ENCODE results near the gene LRP3.
"Not testable (repeated sequence)": the region's sequence is repeated elsewhere in the genome, so short reads cannot be mapped to it uniquely, and the experiment has no call there.

LRP3 gene

GRCh38 chr19:33176670-33177416, 17.3 kb upstream of the LRP3 start:
- DNase-seq = peak; percentile 98

GRCh38 chr19:33177417-33177979, 16.6 kb upstream of the LRP3 start:
- DNase-seq = no peak

GRCh38 chr19:33186431-33187182, 7.5 kb upstream of the LRP3 start:
- no peak for DNase-seq

- DNase-seq = no peak
Observed at GRCh38 chr19:33187183-33187540, 7.0 kb upstream of the LRP3 start.

GRCh38 chr19:33189453-33189852, 4.7 kb upstream of the LRP3 start:
- DNase-seq = no peak

GRCh38 chr19:33191092-33191491, 3.0 kb upstream of the LRP3 start:
- DNase-seq = not testable (repeated sequence)

GRCh38 chr19:33191501-33191900, 2.6 kb upstream of the LRP3 start:
- no peak for DNase-seq

GRCh38 chr19:33192010-33192409, 2.1 kb upstream of the LRP3 start:
- DNase-seq = no peak

GRCh38 chr19:33193269-33193864, 763 bp upstream of the LRP3 start:
- no peak for DNase-seq

GRCh38 chr19:33194532-33194885, 379 bp downstream of the LRP3 start:
- no peak for DNase-seq

- no peak for DNase-seq
Observed at GRCh38 chr19:33194886-33195644, 935 bp downstream of the LRP3 start.

GRCh38 chr19:33195645-33196347, 1.7 kb downstream of the LRP3 start:
- no peak for DNase-seq

GRCh38 chr19:33196446-33197193, 2.5 kb downstream of the LRP3 start:
- no peak for DNase-seq

- no peak for DNase-seq
Observed at GRCh38 chr19:33197591-33198000, 3.5 kb downstream of the LRP3 start.

GRCh38 chr19:33198169-33198568, 4.0 kb downstream of the LRP3 start:
- no peak for DNase-seq

- no peak for DNase-seq
Observed at GRCh38 chr19:33199441-33200265, 5.5 kb downstream of the LRP3 start.

- no peak for DNase-seq
Observed at GRCh38 chr19:33201473-33201872, 7.3 kb downstream of the LRP3 start.

GRCh38 chr19:33201886-33202545, 7.9 kb downstream of the LRP3 start:
- DNase-seq = no peak

GRCh38 chr19:33202546-33203507, 8.7 kb downstream of the LRP3 start:
- no peak for DNase-seq

All from activated naive CD4-positive, alpha-beta T cell treated with Interleukin-2 at 50 U/mL for 16 hours (primary cell).